T-helper 17 cell (primary cell): ENCODE data around the gene S100A11. TPM values are rescaled to one million over a fixed set of nuclear protein-coding genes. Genes with fewer than 3 reads are reported as not detected.

ENCODE experiments used
- ATAC-seq: fragments of 150-1000 bp; cut with Tn5 transposase; 2 replicates; pipeline ENCODE4 v1.10.0; 2021; ENCODE audit warnings: mild to moderate bottlenecking, moderate library complexity
- DNase-seq, 3 donors: peaks; one replicate each; pipeline versions ENCODE4 v3.0.0 to v3.0.0-alpha.2; 2020 to 2021
- H3K9me3 ChIP-seq: one replicate; pipeline ENCODE4 v1.7.0; 2013; ENCODE audit warnings: low read length, mild to moderate bottlenecking; ENCODE audit not compliant: control insufficient read depth, poor library complexity, severe bottlenecking
- H3K27ac Mint-ChIP-seq: one replicate; pipeline ENCODE4 v1.8.0; 2022; ENCODE audit warnings: mild to moderate bottlenecking, moderate library complexity, mixed read lengths
- H3K27me3 Mint-ChIP-seq: one replicate; pipeline ENCODE4 v1.8.0; 2022; ENCODE audit warnings: mixed read lengths
- H3K36me3 Mint-ChIP-seq: one replicate; pipeline ENCODE4 v1.8.0; 2022; ENCODE audit warnings: low read depth, mixed read lengths
- H3K4me1 Mint-ChIP-seq: one replicate; pipeline ENCODE4 v1.8.0; 2022; ENCODE audit warnings: mild to moderate bottlenecking, mixed read lengths
- H3K4me3 Mint-ChIP-seq: one replicate; pipeline ENCODE4 v1.8.0; 2022; ENCODE audit warnings: mild to moderate bottlenecking, moderate library complexity, mixed read lengths
- total RNA-seq, 4 donors: library from RNA in 2 of 4; stranded (reverse) in 2 of 4; gene quantifications; one replicate each; pipeline ENCODE4 v1.2.3 and lab custom pipeline; 2022 to 2026

The S100A11 gene
- total RNA-seq, 2 donors from 2014 or later = 76.4 to 117 TPM

- H3K4me1 Mint-ChIP-seq = peaks cover 15% of the 10 kb centered on the region
- H3K4me3 Mint-ChIP-seq = no peak overlapping the region
- H3K9me3 ChIP-seq = no peaks in the 10 kb centered on the region
- H3K27ac Mint-ChIP-seq = no peak overlapping the region
- peaks cover 3% of the 10 kb centered on the region for H3K36me3 Mint-ChIP-seq
- ATAC-seq = no peak
- peaks cover 31% of the 10 kb centered on the region for H3K27me3 Mint-ChIP-seq
- DNase-seq = no peak
Observed at GRCh38 chr1:152007047-152007446, 29.8 kb downstream of the S100A11 start.

GRCh38 chr1:152005360-152005912 lies 31.4 kb downstream of the S100A11 start:
- peaks cover 21% of the 10 kb centered on the region for H3K4me1 Mint-ChIP-seq
- peaks cover 29% of the 10 kb centered on the region for H3K27me3 Mint-ChIP-seq
- DNase-seq (no peak), ATAC-seq (no peak)
- H3K9me3 ChIP-seq = no peaks in the 10 kb centered on the region
- peaks cover 3% of the 10 kb centered on the region for H3K36me3 Mint-ChIP-seq
- no peak overlapping the region for H3K4me3 Mint-ChIP-seq
- H3K27ac Mint-ChIP-seq = no peak overlapping the region

GRCh38 chr1:152003846-152004442 lies 32.9 kb downstream of the S100A11 start:
- Mint-ChIP-seq H3K4me1 (peaks cover 21% of the 10 kb centered on the region), H3K4me3 (no peak overlapping the region), H3K36me3 (peaks cover 3% of the 10 kb centered on the region), H3K27me3 (peaks cover 20% of the 10 kb centered on the region), H3K27ac (peak overlapping the region; percentile 24)
- ATAC-seq = peak; percentile 8
- H3K9me3 ChIP-seq = no peaks in the 10 kb centered on the region
- no peak for DNase-seq

- no peak for DNase-seq
- Mint-ChIP-seq H3K27ac (no peak overlapping the region), H3K36me3 (peaks cover 3% of the 10 kb centered on the region), H3K27me3 (peaks cover 20% of the 10 kb centered on the region), H3K4me1 (peaks cover 20% of the 10 kb centered on the region), H3K4me3 (no peak overlapping the region)
- no peak for ATAC-seq
- no peaks in the 10 kb centered on the region for H3K9me3 ChIP-seq
Observed at GRCh38 chr1:152002960-152003359, 33.8 kb downstream of the S100A11 start.

GRCh38 chr1:152001631-152002584 lies 34.9 kb downstream of the S100A11 start:
- H3K36me3 Mint-ChIP-seq = peaks cover 3% of the 10 kb centered on the region
- H3K27ac Mint-ChIP-seq = peak overlapping the region; percentile 16
- H3K27me3 Mint-ChIP-seq = peaks cover 20% of the 10 kb centered on the region

GRCh38 chr1:152000964-152001630 lies 35.7 kb downstream of the S100A11 start:
- H3K9me3 ChIP-seq = no peaks in the 10 kb centered on the region
- H3K4me1 Mint-ChIP-seq = peaks cover 16% of the 10 kb centered on the region
- H3K27me3 Mint-ChIP-seq = peaks cover 20% of the 10 kb centered on the region
- H3K4me3 Mint-ChIP-seq = no peak overlapping the region
- ATAC-seq = no peak
- H3K27ac Mint-ChIP-seq = peak overlapping the region; percentile 16
- H3K36me3 Mint-ChIP-seq = peaks cover 3% of the 10 kb centered on the region
- DNase-seq = no peak

More at GRCh38 chr1:152001631-152002584, 34.9 kb downstream of the S100A11 start:
- DNase-seq = peak; percentile 47 to 66 (median 61)
- H3K9me3 ChIP-seq = no peaks in the 10 kb centered on the region
- H3K4me3 Mint-ChIP-seq = no peak overlapping the region
- peak; percentile 80 for ATAC-seq
- H3K4me1 Mint-ChIP-seq = peaks cover 16% of the 10 kb centered on the region

- Mint-ChIP-seq H3K36me3 (peaks cover 3% of the 10 kb centered on the region), H3K4me1 (peaks cover 19% of the 10 kb centered on the region), H3K4me3 (no peak overlapping the region), H3K27me3 (peaks cover 15% of the 10 kb centered on the region), H3K27ac (no peak overlapping the region)
- DNase-seq = no peak
- no peaks in the 10 kb centered on the region for H3K9me3 ChIP-seq
- no peak for ATAC-seq
Observed at GRCh38 chr1:151998611-151999362, 38.0 kb downstream of the S100A11 start.

GRCh38 chr1:151997284-151997570 lies 39.6 kb downstream of the S100A11 start:
- Mint-ChIP-seq H3K27ac (no peak overlapping the region), H3K36me3 (peaks cover 2% of the 10 kb centered on the region), H3K4me1 (peaks cover 20% of the 10 kb centered on the region), H3K4me3 (no peak overlapping the region), H3K27me3 (peaks cover 5% of the 10 kb centered on the region)
- DNase-seq (no peak), ATAC-seq (no peak)
- no peaks in the 10 kb centered on the region for H3K9me3 ChIP-seq

GRCh38 chr1:151995774-151996173 lies 41.0 kb downstream of the S100A11 start:
- Mint-ChIP-seq H3K4me1 (peaks cover 28% of the 10 kb centered on the region), H3K27ac (peak overlapping the region; percentile 96), H3K36me3 (peaks cover 4% of the 10 kb centered on the region), H3K27me3 (peaks cover 5% of the 10 kb centered on the region), H3K4me3 (no peak overlapping the region)
- no peak for ATAC-seq
- H3K9me3 ChIP-seq = no peaks in the 10 kb centered on the region
- DNase-seq = no peak

- Mint-ChIP-seq H3K4me3 (peak overlapping the region; percentile 52), H3K4me1 (peaks cover 34% of the 10 kb centered on the region), H3K36me3 (peaks cover 6% of the 10 kb centered on the region), H3K27me3 (no peaks in the 10 kb centered on the region), H3K27ac (peak overlapping the region; percentile 96)
- no peak for ATAC-seq
- no peaks in the 10 kb centered on the region for H3K9me3 ChIP-seq
- no peak for DNase-seq
Observed at GRCh38 chr1:151994956-151995355, 41.8 kb downstream of the S100A11 start.

GRCh38 chr1:151993734-151994496 lies 42.9 kb downstream of the S100A11 start, which contains the start of gene S100A10:
S100A10 (minus strand) TSS chr1:151993859; CDS start chr1:151986230, 7,629 bp downstream.
- H3K9me3 ChIP-seq = no peaks in the 10 kb centered on the region
- Mint-ChIP-seq H3K4me3 (peak within 1 kb of the TSS; percentile 96), H3K27me3 (no peaks in the 10 kb centered on the region), H3K36me3 (peaks cover 6% of the 10 kb centered on the region), H3K4me1 (peaks cover 43% of the 10 kb centered on the region), H3K27ac (peak within 1 kb of the TSS; percentile 96)
- ATAC-seq (peak; percentile 82), DNase-seq (peak; percentile 71 to 75 (median 72))
